ENCODE data around the gene HS2ST1. TPM values are rescaled to one million over a fixed set of nuclear protein-coding genes. Genes with fewer than 3 reads are reported as not detected.
A peak's percentile ranks its signal among the peaks of the same experiment; 100 is the strongest.

Gene HS2ST1
- total RNA-seq, 2 experiments from 2014 or later = 20.6 to 23.0 TPM

GRCh38 chr1:87121711-87122163 is 207.3 kb downstream of the HS2ST1 start:
- Mint-ChIP-seq H3K4me3 (no peak overlapping the region), H3K9me3 (no peaks in the 10 kb centered on the region), H3K27ac (no peak overlapping the region), H3K27me3 (peaks cover 1% of the 10 kb centered on the region), H3K36me3 (ENCODE audit: low read depth) (no peaks in the 10 kb centered on the region), H3K4me1 (no peaks in the 10 kb centered on the region)
- POLR2A ChIA-PET = no interaction called here
- CTCF ChIA-PET = interaction anchor here (1.2 kb wide), 1 partner anchor 10 kb away, joined by 3 read pairs; no protein-coding TSS in a partner anchor
- DNase-seq = no peak

GRCh38 chr1:87122243-87122642 is 207.8 kb downstream of the HS2ST1 start:
- peaks cover 1% of the 10 kb centered on the region for H3K27me3 Mint-ChIP-seq
- H3K36me3 Mint-ChIP-seq (ENCODE audit: low read depth) = no peaks in the 10 kb centered on the region
- ChIA-PET CTCF (interaction anchor here (1.2 kb wide), 1 partner anchor 9 kb away, joined by 3 read pairs; no protein-coding TSS in a partner anchor), POLR2A (no interaction called here)
- no peak for DNase-seq
- no peaks in the 10 kb centered on the region for H3K4me1 Mint-ChIP-seq
- H3K27ac Mint-ChIP-seq = no peak overlapping the region
- H3K4me3 Mint-ChIP-seq = no peak overlapping the region
- no peaks in the 10 kb centered on the region for H3K9me3 Mint-ChIP-seq

- Mint-ChIP-seq H3K4me1 (no peaks in the 10 kb centered on the region), H3K36me3 (ENCODE audit: low read depth) (no peaks in the 10 kb centered on the region), H3K27ac (no peak overlapping the region), H3K9me3 (no peaks in the 10 kb centered on the region), H3K27me3 (peaks cover 4% of the 10 kb centered on the region), H3K4me3 (no peak overlapping the region)
- ChIA-PET CTCF (interaction anchor here (0.6 kb wide), 1 partner anchor 230 kb away, joined by 4 read pairs; no protein-coding TSS in a partner anchor), POLR2A (no interaction called here)
- DNase-seq = no peak
Observed at GRCh38 chr1:87123610-87124009, 209.2 kb downstream of the HS2ST1 start.

GRCh38 chr1:87126886-87127505 is 212.6 kb downstream of the HS2ST1 start:
- Mint-ChIP-seq H3K4me1 (peaks cover 6% of the 10 kb centered on the region), H3K27me3 (peaks cover 10% of the 10 kb centered on the region), H3K4me3 (no peak overlapping the region), H3K36me3 (ENCODE audit: low read depth) (no peaks in the 10 kb centered on the region), H3K27ac (no peak overlapping the region), H3K9me3 (no peaks in the 10 kb centered on the region)
- DNase-seq = no peak
- POLR2A ChIA-PET = no interaction called here
- CTCF ChIA-PET = interaction anchor here (1.0 to 2.1 kb wide), 3 partner anchors 11 to 23 kb away, joined by 3 to 5 read pairs (median 3); no protein-coding TSS in a partner anchor

- no peak for DNase-seq
- Mint-ChIP-seq H3K4me1 (peaks cover 9% of the 10 kb centered on the region), H3K36me3 (ENCODE audit: low read depth) (no peaks in the 10 kb centered on the region), H3K27me3 (peaks cover 12% of the 10 kb centered on the region), H3K27ac (no peak overlapping the region), H3K4me3 (no peak overlapping the region), H3K9me3 (no peaks in the 10 kb centered on the region)
- ChIA-PET CTCF (interaction anchor here (1.0 to 2.1 kb wide), 4 partner anchors 10 to 24 kb away, joined by 3 to 5 read pairs (median 3); no protein-coding TSS in a partner anchor), POLR2A (no interaction called here)
Observed at GRCh38 chr1:87127581-87127980, 213.1 kb downstream of the HS2ST1 start.

GRCh38 chr1:87129038-87129437 is 214.6 kb downstream of the HS2ST1 start:
- peaks cover 11% of the 10 kb centered on the region for H3K4me1 Mint-ChIP-seq
- ChIA-PET CTCF (interaction anchor here (1.4 kb wide), 1 partner anchor 9 kb away, joined by 3 read pairs; no protein-coding TSS in a partner anchor), POLR2A (no interaction called here)
- H3K27ac Mint-ChIP-seq = no peak overlapping the region
- H3K36me3 Mint-ChIP-seq (ENCODE audit: low read depth) = no peaks in the 10 kb centered on the region
- H3K4me3 Mint-ChIP-seq = no peak overlapping the region
- DNase-seq = no peak
- peaks cover 23% of the 10 kb centered on the region for H3K27me3 Mint-ChIP-seq
- no peaks in the 10 kb centered on the region for H3K9me3 Mint-ChIP-seq

GRCh38 chr1:87129606-87130005 is 215.2 kb downstream of the HS2ST1 start:
- Mint-ChIP-seq H3K36me3 (ENCODE audit: low read depth) (no peaks in the 10 kb centered on the region), H3K27ac (no peak overlapping the region), H3K27me3 (peaks cover 22% of the 10 kb centered on the region), H3K9me3 (no peaks in the 10 kb centered on the region), H3K4me1 (peaks cover 11% of the 10 kb centered on the region), H3K4me3 (no peak overlapping the region)
- ChIA-PET CTCF (no interaction called here), POLR2A (no interaction called here)
- DNase-seq = no peak

GRCh38 chr1:87130438-87130837 is 216.0 kb downstream of the HS2ST1 start:
- peaks cover 11% of the 10 kb centered on the region for H3K4me1 Mint-ChIP-seq
- no peaks in the 10 kb centered on the region for H3K9me3 Mint-ChIP-seq
- POLR2A ChIA-PET = no interaction called here
- CTCF ChIA-PET = no interaction called here
- no peak overlapping the region for H3K4me3 Mint-ChIP-seq
- no peaks in the 10 kb centered on the region for H3K36me3 Mint-ChIP-seq (ENCODE audit: low read depth)
- DNase-seq = no peak
- H3K27ac Mint-ChIP-seq = no peak overlapping the region
- H3K27me3 Mint-ChIP-seq = peaks cover 24% of the 10 kb centered on the region

- peaks cover 11% of the 10 kb centered on the region for H3K4me1 Mint-ChIP-seq
- H3K4me3 Mint-ChIP-seq = peak overlapping the region; percentile 64
- H3K27me3 Mint-ChIP-seq = peaks cover 27% of the 10 kb centered on the region
- ChIA-PET CTCF (interaction anchor here (1.1 to 1.2 kb wide), 3 partner anchors 10 to 57 kb away, joined by 3 to 6 read pairs (median 4); no protein-coding TSS in a partner anchor), POLR2A (no interaction called here)
- no peaks in the 10 kb centered on the region for H3K9me3 Mint-ChIP-seq
- no peaks in the 10 kb centered on the region for H3K36me3 Mint-ChIP-seq (ENCODE audit: low read depth)
- H3K27ac Mint-ChIP-seq = no peak overlapping the region
- peak; percentile 76 for DNase-seq
Observed at GRCh38 chr1:87131809-87132283, 217.4 kb downstream of the HS2ST1 start.

GRCh38 chr1:87132284-87132870 is 217.9 kb downstream of the HS2ST1 start:
- H3K9me3 Mint-ChIP-seq = no peaks in the 10 kb centered on the region
- peak overlapping the region; percentile 64 for H3K4me3 Mint-ChIP-seq
- H3K27me3 Mint-ChIP-seq = peaks cover 27% of the 10 kb centered on the region
- H3K27ac Mint-ChIP-seq = no peak overlapping the region
- POLR2A ChIA-PET = no interaction called here
- peaks cover 11% of the 10 kb centered on the region for H3K4me1 Mint-ChIP-seq
- no peak for DNase-seq
- no peaks in the 10 kb centered on the region for H3K36me3 Mint-ChIP-seq (ENCODE audit: low read depth)
- CTCF ChIA-PET = no interaction called here

- H3K27me3 Mint-ChIP-seq = peaks cover 24% of the 10 kb centered on the region
- peaks cover 11% of the 10 kb centered on the region for H3K4me1 Mint-ChIP-seq
- H3K27ac Mint-ChIP-seq = no peak overlapping the region
- H3K4me3 Mint-ChIP-seq = no peak overlapping the region
- no peaks in the 10 kb centered on the region for H3K9me3 Mint-ChIP-seq
- no peak for DNase-seq
- ChIA-PET POLR2A (no interaction called here), CTCF (interaction anchor here (0.5 to 0.7 kb wide), 2 partner anchors 100 to 394 kb away, joined by 3 read pairs; no protein-coding TSS in a partner anchor)
- no peaks in the 10 kb centered on the region for H3K36me3 Mint-ChIP-seq (ENCODE audit: low read depth)
Observed at GRCh38 chr1:87134061-87134460, 219.6 kb downstream of the HS2ST1 start.

- DNase-seq = no peak
- peaks cover 11% of the 10 kb centered on the region for H3K4me1 Mint-ChIP-seq
- no peaks in the 10 kb centered on the region for H3K9me3 Mint-ChIP-seq
- H3K27me3 Mint-ChIP-seq = peaks cover 24% of the 10 kb centered on the region
- no peak overlapping the region for H3K27ac Mint-ChIP-seq
- POLR2A ChIA-PET = no interaction called here
- no peak overlapping the region for H3K4me3 Mint-ChIP-seq
- H3K36me3 Mint-ChIP-seq (ENCODE audit: low read depth) = no peaks in the 10 kb centered on the region
- CTCF ChIA-PET = interaction anchor here (0.7 kb wide), 1 partner anchor 99 kb away, joined by 3 read pairs; no protein-coding TSS in a partner anchor
Observed at GRCh38 chr1:87134625-87135328, 220.3 kb downstream of the HS2ST1 start.

GRCh38 chr1:87135329-87135712 is 220.9 kb downstream of the HS2ST1 start:
- POLR2A ChIA-PET = no interaction called here
- no peak for DNase-seq
- Mint-ChIP-seq H3K4me3 (no peak overlapping the region), H3K36me3 (ENCODE audit: low read depth) (no peaks in the 10 kb centered on the region), H3K27me3 (peaks cover 24% of the 10 kb centered on the region), H3K9me3 (no peaks in the 10 kb centered on the region), H3K4me1 (peaks cover 11% of the 10 kb centered on the region), H3K27ac (no peak overlapping the region)
- CTCF ChIA-PET = no interaction called here

All from activated CD4-positive, alpha-beta T cell treated with anti-CD3 and anti-CD28 coated beads, Interleukin-2, amount 10 ng/mL, durations not matched to agents 7 days and 5 days (primary cell).